PC-9 (cell line): Measurements from ENCODE around the gene PLPP3.

Experiments
- EZH2 ChIP-seq: fragments of 200-600 bp; sonication (generic); IDR thresholded peaks from 2 replicates; pipeline ENCODE4 v1.8.0; 2017; ENCODE audit warnings: antibody characterized with exemption, low read depth
- TF ChIP-seq, protein P1 (sequence below): fragments of 200-600 bp; sonication (generic); conservative IDR thresholded peaks from 2 replicates; pipeline ENCODE4 v1.6.1; 2017; ENCODE audit warnings: mixed run types, antibody characterized with exemption, mild to moderate bottlenecking, moderate library complexity

DNA sequence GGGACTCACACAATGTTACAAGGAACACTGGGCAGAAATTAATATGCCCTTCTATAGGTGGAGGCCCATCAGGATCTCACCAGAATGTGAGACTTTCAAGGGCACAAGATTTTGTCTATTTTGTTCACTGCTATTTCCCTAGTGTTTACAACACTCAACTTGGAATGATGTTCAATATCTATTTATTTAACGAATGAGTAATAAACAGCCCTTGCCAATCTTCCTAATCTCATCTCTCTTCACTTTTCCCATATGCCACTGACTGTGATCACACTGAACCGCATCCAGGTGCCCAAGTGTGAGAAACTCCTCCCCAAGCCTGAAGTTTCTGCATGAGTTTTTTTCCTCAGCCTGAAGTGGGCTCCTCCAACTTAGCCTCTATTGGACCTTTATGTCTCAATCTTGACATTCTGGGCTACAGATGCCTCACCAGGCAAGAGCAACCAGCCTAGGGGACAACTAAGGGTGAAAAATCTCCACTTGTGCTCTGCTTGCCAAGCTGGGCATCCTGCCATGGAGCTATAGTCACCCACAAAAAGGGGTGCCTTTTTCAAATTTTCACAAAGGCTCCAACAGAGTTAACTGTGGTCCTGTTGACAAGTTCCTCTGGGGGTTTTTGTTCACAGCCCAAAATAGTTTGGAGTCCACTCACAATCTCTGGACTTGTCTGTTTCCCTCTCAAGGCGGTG is 105.6 kb downstream of the PLPP3 start:
- TF ChIP-seq, protein P1, sequence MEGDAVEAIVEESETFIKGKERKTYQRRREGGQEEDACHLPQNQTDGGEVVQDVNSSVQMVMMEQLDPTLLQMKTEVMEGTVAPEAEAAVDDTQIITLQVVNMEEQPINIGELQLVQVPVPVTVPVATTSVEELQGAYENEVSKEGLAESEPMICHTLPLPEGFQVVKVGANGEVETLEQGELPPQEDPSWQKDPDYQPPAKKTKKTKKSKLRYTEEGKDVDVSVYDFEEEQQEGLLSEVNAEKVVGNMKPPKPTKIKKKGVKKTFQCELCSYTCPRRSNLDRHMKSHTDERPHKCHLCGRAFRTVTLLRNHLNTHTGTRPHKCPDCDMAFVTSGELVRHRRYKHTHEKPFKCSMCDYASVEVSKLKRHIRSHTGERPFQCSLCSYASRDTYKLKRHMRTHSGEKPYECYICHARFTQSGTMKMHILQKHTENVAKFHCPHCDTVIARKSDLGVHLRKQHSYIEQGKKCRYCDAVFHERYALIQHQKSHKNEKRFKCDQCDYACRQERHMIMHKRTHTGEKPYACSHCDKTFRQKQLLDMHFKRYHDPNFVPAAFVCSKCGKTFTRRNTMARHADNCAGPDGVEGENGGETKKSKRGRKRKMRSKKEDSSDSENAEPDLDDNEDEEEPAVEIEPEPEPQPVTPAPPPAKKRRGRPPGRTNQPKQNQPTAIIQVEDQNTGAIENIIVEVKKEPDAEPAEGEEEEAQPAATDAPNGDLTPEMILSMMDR: no peak
- no peak for TF ChIP-seq EZH2
